GM19043 (cell line): ENCODE data around the gene MAP4K4.

Source experiments
- ATAC-seq: cut with Tn5 transposase; IDR thresholded peaks from one replicate; pipeline ENCODE4 v1.9.1; 2021; ENCODE audit warnings: low read depth; ENCODE audit not compliant: unreplicated experiment

MAP4K4 gene

DNA sequence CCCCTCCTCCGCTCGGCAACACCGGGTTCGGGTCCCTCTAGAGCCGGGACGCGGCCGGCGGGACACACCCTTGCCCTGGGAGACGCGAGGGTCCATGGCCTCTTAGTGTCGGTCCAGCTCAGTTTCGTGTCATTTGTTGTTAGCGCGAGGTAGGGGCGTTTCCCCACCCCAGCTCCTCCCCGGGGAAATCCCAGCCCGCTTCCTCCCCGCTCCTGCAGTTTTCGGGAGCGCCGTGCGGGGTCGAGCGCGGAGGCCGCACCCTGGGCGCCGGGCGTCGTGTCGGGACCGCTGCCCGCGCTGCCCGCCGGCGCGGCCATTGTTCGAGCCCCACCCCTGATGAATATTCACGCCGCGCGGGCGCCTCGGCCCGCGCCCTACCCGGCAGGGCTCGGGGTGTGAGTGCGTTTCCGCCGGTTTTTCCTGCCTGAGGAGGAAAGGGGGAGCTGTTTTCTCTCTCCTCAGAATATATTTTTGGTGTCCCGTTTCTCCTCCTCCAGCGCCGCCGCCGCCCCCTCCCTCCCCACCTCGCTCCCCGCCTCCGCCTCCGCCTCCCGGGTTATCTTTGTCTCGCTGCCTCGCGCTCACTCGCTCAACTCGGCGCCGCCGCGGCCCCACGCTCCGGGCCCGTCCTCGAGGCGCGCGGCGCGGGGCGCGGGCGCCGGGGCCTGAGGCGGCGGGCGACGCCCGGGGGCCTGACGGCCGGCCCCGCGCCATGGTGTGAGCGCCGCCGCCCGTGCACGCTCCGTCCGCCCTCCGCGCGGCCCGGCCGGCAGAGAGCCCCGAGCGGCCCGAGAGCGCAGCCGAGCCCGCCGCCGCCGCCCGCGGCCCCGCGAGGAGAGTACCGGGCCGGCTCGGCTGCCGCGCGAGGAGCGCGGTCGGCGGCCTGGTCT, at the start of gene MAP4K4:
Gene MAP4K4, plus strand, starts transcription at position 584 of the 890 bp plus-strand sequence. CDS start 374 bp downstream, outside the sequence.
- ATAC-seq: peak; percentile 39

DNA sequence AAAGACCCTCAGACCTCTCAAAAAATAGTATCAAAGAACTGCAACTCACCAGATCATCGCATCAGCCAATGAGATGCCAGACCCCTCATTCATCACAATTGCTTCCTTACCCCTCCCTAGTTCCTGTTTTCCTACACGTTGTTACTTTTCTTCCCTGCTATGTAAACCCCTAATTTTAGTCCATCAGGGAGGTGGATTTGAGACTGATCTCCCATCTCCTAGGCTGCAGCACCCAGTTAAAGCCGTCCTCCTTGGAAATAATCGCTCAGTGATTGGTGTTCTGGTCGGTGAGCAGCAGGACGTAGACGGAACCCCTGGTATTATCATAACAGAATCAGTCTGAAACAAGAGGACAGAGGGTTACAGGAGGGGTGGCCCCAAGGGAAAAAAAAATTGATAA, 44.0 kb upstream of the MAP4K4 start:
- ATAC-seq: no peak

- no peak for ATAC-seq
Observed at GRCh38 chr2:101655702-101656422, 41.6 kb upstream of the MAP4K4 start.

- ATAC-seq: no peak
Observed at GRCh38 chr2:101657787-101658186, 39.7 kb upstream of the MAP4K4 start.

GRCh38 chr2:101658387-101658786, 39.1 kb upstream of the MAP4K4 start:
- no peak for ATAC-seq

DNA sequence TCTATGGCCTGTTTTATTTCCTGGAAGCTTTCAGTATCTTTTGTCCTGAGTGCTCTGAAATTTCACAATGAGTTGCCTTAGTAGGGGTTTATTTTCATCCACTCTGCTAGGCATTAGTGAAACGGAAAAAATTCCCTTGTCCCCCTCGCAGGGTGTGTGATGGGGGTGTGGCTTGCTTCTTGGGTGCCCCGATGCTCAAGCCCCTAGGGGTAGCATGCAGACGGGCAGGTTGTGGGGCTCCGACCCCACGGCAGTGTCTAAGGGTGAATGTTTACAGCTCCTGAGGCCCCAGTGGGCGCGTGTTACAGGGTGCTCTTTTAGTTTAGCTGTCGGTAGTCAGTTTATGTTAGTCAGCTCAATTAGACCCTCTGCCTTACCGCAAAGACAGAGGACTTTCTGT, 32.2 kb upstream of the MAP4K4 start:
- no peak for ATAC-seq

GRCh38 chr2:101667823-101668222, 29.7 kb upstream of the MAP4K4 start:
- ATAC-seq: no peak

DNA sequence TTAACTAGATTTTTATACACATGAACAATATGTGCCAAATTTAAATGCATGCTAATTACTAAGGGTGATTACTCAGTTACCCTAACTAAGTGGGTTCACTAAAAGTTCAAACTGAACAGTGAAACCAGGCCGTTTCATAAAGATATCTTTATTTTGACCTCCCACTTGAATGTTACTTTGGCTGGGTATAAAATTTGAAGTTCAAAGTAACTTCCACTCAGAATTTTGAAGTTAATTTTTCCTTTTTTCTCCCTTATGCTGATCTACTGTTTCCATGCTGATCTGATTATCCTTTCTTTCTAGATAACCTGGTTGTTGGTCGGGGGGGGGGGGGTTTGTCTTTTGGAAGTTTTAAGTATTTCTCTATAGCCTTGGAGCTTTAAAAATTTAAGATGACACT, 25.5 kb upstream of the MAP4K4 start:
- ATAC-seq: no peak

- ATAC-seq: no peak
Observed at GRCh38 chr2:101673920-101674319, 23.6 kb upstream of the MAP4K4 start.

DNA sequence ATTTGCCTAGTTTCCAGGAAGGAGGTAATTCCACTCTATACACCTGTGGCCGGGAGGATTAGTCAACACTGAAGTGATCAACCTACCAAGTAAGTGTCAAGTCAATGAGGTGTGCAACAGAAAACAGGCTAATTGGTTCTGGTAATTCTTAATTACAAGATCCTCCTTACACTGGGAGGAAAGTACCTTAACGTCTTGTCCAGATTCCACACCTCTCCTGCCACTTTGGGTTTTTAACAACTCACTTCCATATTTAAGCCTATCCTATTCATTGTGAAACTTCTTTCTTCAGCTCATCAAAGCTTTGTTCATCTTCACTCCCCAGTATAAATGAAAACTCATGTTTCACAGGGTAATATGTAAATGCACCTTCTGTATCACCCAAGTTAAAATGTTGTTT, 22.0 kb upstream of the MAP4K4 start:
- ATAC-seq: no peak

DNA sequence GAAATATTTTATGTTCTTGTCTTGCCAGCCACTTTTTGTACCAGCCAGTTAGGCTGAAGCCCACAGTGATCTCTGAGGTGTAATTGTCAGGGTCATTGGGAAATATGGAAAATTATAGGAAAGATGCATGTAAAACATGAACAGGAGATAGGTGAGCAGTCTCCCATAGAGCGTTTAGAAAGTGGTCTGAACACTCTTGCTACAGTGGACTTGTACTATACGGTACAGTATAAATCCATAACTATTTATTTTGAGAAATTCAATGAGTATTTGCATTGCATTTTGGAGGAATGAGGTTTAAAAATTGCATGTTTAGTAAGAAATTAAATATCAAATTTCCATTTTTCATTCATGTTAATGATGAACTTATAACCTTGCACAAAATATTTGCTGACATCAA, 20.8 kb upstream of the MAP4K4 start:
- no peak for ATAC-seq

GRCh38 chr2:101677658-101678057, 19.8 kb upstream of the MAP4K4 start:
- ATAC-seq: no peak

DNA sequence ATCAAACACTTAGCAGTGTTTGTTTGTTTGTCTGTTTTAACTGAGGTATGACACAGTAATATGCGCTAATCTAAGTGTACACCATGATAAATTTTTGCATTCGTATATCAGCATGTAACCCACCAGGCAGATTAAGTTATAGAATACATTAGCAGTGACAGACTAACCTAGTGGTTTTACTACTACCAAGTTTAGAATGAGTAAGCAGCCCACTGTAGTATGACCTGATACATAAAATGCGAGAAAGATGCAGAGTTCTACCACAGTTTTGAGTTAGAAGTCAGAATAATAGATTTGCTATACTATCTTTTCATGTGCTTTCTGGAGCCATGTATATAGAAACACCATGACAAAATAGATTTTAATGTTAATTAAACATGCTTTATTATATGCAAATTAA, 19.1 kb upstream of the MAP4K4 start:
- no peak for ATAC-seq

DNA sequence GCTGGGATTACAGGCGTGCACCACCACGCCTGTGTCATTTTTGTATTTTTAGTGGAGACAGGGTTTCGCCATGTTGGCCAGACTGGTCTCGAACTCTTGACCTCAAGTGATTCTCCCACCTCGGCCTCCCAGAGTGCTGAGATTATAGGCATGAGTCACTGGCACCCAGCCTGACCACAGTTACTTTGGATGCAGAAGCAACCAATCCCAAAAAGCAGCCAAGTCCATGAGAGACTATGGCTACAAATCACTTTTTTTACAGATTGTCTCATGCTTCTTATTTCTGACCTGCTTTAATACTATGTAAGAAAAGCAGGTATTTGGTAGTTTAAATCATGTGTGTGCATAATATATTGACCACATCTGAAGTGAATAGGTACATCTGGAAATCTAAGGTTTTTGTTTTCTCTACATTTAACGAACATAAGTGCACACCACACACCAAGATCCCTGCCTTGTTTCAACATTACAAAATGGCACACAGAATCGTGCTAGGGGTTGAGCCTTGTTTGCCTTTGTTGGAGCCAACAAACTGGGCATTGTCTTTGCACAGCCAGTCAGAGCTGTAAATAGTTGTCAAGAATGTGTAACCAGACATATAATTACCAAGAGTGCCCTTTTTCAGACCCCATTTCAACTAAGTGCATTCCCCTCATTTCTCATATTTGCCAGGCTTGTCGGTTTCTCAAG, 18.3 kb upstream of the MAP4K4 start:
- ATAC-seq: no peak

DNA sequence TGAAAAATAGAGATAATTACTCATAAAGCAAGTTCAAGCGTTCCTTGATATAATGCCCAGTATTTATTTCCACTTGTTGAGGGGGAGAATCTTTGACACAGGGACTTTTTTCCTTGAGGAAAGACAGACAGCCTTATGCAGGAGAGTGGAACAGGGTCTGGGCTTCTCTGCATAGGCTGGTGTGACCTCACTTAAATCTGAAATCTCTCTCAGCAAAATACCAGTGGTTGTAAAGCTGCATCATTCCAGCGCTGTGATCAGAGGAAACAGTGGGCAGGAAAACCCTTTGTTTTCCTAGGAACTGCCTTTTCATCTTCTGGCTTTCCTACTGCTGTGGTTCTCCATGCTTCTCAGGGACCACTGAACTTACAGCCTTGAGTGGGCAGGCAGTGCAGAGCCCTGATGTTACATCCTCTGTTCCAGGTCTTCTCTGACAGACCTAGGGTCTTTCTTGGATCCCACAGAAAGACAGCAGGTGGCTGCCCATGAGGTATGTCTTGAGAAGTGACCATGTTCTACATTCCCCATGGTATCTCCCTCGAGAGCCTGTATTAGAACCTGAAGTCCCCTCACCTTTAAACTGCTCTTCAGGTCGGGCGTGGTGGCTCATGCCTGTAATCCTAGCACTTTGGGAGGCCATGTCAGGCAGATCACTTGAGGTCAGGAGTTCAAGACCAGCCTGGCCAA, 17.6 kb upstream of the MAP4K4 start:
- ATAC-seq: no peak

DNA sequence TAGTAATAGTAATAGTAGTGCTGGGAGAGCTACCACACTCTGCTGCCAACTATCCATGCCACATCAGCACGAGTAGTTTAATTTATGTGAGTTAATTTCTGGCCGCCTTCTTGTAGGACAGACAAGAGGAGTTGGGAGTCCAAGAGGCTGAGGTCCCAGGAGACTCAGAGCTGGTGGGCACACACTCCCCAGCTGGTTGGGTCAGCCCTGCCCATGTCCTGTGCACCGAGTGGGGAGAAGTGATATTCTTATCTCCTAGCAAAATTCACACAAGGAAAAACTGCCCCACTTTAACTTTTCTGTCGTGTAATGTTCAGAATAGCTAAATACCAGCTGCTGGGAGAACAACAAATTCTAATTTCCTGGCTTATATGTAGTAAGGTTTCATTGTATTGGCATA, 15.2 kb upstream of the MAP4K4 start:
- ATAC-seq: no peak

- no peak for ATAC-seq
Observed at GRCh38 chr2:101684313-101684712, 13.2 kb upstream of the MAP4K4 start.

GRCh38 chr2:101688261-101688660, 9.2 kb upstream of the MAP4K4 start:
- ATAC-seq: no peak

DNA sequence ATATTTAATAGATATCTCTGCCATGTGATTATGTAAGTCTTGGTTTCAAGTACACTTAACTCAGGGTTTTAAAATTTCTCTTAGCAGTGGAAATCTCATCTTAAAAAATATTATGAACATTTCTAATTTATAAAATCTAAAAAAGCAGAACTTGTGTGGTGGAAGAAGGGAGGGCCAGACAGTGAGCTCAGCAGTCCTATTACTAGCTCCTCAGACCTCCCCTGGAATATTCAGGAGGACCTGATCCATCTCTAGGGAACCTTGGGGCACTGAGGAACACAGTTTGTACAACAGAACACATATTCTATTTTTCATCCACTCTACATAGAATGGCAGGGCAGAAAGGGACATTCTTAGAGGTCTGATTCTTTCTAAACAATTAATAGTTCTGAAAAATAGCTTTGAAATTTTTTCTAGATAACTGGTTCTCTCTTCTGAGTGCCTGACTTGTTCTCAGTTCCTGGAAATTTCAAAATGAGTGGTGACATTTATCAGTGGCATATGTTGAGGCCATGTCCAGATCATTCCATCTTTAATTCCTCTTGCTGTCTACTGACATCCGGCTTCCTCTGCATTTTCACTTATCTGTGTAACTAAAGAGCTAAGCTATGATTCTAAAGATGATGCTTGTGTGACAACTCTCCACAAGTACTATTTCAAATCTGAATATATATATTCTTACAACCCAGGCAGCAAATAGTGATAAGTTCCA, 8.2 kb upstream of the MAP4K4 start:
- no peak for ATAC-seq

- no peak for ATAC-seq
Observed at GRCh38 chr2:101690547-101691152, 6.9 kb upstream of the MAP4K4 start.
